ENCODE data around the gene HSP90AA1. TPM values are rescaled to one million over a fixed set of nuclear protein-coding genes. Genes with fewer than 3 reads are reported as not detected.
"Not testable (repeated sequence)": the region's sequence is repeated elsewhere in the genome, so short reads cannot be mapped to it uniquely, and the experiment has no call there.

The HSP90AA1 gene
- total and polyA plus RNA-seq, 2 experiments from 2014 or later, result 1,401 to 2,107 TPM

GRCh38 chr14:102078361-102078791 lies 8.5 kb downstream of the HSP90AA1 start:
- not testable (repeated sequence) for H3K27ac Mint-ChIP-seq; H3K4me1 Mint-ChIP-seq; H3K9me2 ChIP-seq (ENCODE audit: insufficient read depth); H3K27ac ChIP-seq (ENCODE audit: low read depth); DNase-seq (ENCODE audit: low spot score); H3K27me3 ChIP-seq (ENCODE audit: insufficient read depth); H3K4me3 ChIP-seq; H3K9me3 Mint-ChIP-seq; H3K4me3 Mint-ChIP-seq; H3K4me1 ChIP-seq (ENCODE audit: insufficient read depth); H2AFZ ChIP-seq; H3K4me2 ChIP-seq
- H3F3A ChIP-seq (replicated peaks; ENCODE audit: low read depth), result peaks cover 49% of the 10 kb centered on the region
- peaks cover 17% of the 10 kb centered on the region for H3K79me2 ChIP-seq (replicated peaks; ENCODE audit: insufficient read depth)
- H3K36me3 ChIP-seq (ENCODE audit: insufficient read depth), result peaks cover 45% of the 10 kb centered on the region
- H4K20me1 ChIP-seq (replicated peaks; ENCODE audit: insufficient read depth), result peaks cover 31% of the 10 kb centered on the region
- H3K36me3 Mint-ChIP-seq (ENCODE audit: low read depth), result peaks cover 76% of the 10 kb centered on the region
- peak; percentile 13; the same call in 1 of the 3 replicates for ATAC-seq
- H3K27me3 Mint-ChIP-seq (ENCODE audit: insufficient read depth, low read depth, poor library complexity), result peaks cover 12% of the 10 kb centered on the region

DNA sequence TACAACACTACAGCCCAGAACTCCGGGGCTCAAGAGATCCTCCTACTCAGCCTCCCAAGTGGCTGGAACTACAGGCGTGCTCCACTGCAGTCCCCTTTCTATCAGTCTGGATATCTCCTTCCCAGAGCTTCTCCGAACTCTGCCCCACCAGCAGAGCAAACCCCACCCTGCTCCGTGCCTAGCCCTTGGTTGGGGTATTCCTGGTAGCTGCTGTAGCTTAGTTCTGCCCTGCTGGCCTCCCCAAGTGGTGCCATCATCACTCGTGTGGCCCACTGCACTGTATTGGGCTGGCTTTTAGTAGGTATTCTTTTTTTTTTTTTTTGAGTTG lies 9.5 kb downstream of the HSP90AA1 start:
- Histone ChIP-seq H3K4me3 (no peak overlapping the region), H4K20me1 (replicated peaks; ENCODE audit: insufficient read depth) (peaks cover 21% of the 10 kb centered on the region), H3K4me2 (no peak overlapping the region), H3K36me3 (ENCODE audit: insufficient read depth) (peaks cover 34% of the 10 kb centered on the region), H3F3A (replicated peaks; ENCODE audit: low read depth) (peaks cover 39% of the 10 kb centered on the region), H3K4me1 (ENCODE audit: insufficient read depth) (no peaks in the 10 kb centered on the region), H3K79me2 (replicated peaks; ENCODE audit: insufficient read depth) (peaks cover 7% of the 10 kb centered on the region), H3K9me2 (ENCODE audit: insufficient read depth) (no peaks in the 10 kb centered on the region), H3K27me3 (ENCODE audit: insufficient read depth) (no peaks in the 10 kb centered on the region), H3K27ac (ENCODE audit: low read depth) (no peak overlapping the region), H2AFZ (no peak overlapping the region)
- Mint-ChIP-seq H3K27me3 (ENCODE audit: insufficient read depth, low read depth, poor library complexity) (peaks cover 12% of the 10 kb centered on the region), H3K9me3 (peaks cover 6% of the 10 kb centered on the region; the same call in 2 of the 3 replicates), H3K4me1 (no peaks in the 10 kb centered on the region), H3K36me3 (ENCODE audit: low read depth) (peaks cover 68% of the 10 kb centered on the region), H3K4me3 (no peak overlapping the region), H3K27ac (peak overlapping the region; percentile 59; the same call in 1 of the 2 replicates)
- DNase-seq (ENCODE audit: low spot score) (no peak), ATAC-seq (peak; percentile 39)
- no peak for TF ChIP-seq ZNF331 (CRISPR knock-in tag; IDR thresholded peaks at IDR 0.05; ENCODE audit: low read depth)
- no peak for TF ChIP-seq REST (IDR thresholded peaks at IDR 0.05; ENCODE audit: unreplicated experiment)
- no peak for TF ChIP-seq CREB1 (CRISPR knock-in tag; IDR thresholded peaks at IDR 0.05; ENCODE audit: low read depth)
- no peak for TF ChIP-seq ETS1 (IDR thresholded peaks at IDR 0.05)
- no peak for TF ChIP-seq JUNB (IDR thresholded peaks at IDR 0.05; ENCODE audit: unreplicated experiment)
- no peak for TF ChIP-seq POLR2AphosphoS5 (IDR thresholded peaks at IDR 0.05; ENCODE audit: low read depth)
- no peak for TF ChIP-seq EZH2phosphoT487 (IDR thresholded peaks at IDR 0.05; ENCODE audit: unreplicated experiment)
- no peak for TF ChIP-seq NANOG (IDR thresholded peaks at IDR 0.05; ENCODE audit: borderline replicate concordance)
- TF ChIP-seq ZNF114 (CRISPR knock-in tag; IDR thresholded peaks at IDR 0.05), result no peak
- TF ChIP-seq, protein P1, sequence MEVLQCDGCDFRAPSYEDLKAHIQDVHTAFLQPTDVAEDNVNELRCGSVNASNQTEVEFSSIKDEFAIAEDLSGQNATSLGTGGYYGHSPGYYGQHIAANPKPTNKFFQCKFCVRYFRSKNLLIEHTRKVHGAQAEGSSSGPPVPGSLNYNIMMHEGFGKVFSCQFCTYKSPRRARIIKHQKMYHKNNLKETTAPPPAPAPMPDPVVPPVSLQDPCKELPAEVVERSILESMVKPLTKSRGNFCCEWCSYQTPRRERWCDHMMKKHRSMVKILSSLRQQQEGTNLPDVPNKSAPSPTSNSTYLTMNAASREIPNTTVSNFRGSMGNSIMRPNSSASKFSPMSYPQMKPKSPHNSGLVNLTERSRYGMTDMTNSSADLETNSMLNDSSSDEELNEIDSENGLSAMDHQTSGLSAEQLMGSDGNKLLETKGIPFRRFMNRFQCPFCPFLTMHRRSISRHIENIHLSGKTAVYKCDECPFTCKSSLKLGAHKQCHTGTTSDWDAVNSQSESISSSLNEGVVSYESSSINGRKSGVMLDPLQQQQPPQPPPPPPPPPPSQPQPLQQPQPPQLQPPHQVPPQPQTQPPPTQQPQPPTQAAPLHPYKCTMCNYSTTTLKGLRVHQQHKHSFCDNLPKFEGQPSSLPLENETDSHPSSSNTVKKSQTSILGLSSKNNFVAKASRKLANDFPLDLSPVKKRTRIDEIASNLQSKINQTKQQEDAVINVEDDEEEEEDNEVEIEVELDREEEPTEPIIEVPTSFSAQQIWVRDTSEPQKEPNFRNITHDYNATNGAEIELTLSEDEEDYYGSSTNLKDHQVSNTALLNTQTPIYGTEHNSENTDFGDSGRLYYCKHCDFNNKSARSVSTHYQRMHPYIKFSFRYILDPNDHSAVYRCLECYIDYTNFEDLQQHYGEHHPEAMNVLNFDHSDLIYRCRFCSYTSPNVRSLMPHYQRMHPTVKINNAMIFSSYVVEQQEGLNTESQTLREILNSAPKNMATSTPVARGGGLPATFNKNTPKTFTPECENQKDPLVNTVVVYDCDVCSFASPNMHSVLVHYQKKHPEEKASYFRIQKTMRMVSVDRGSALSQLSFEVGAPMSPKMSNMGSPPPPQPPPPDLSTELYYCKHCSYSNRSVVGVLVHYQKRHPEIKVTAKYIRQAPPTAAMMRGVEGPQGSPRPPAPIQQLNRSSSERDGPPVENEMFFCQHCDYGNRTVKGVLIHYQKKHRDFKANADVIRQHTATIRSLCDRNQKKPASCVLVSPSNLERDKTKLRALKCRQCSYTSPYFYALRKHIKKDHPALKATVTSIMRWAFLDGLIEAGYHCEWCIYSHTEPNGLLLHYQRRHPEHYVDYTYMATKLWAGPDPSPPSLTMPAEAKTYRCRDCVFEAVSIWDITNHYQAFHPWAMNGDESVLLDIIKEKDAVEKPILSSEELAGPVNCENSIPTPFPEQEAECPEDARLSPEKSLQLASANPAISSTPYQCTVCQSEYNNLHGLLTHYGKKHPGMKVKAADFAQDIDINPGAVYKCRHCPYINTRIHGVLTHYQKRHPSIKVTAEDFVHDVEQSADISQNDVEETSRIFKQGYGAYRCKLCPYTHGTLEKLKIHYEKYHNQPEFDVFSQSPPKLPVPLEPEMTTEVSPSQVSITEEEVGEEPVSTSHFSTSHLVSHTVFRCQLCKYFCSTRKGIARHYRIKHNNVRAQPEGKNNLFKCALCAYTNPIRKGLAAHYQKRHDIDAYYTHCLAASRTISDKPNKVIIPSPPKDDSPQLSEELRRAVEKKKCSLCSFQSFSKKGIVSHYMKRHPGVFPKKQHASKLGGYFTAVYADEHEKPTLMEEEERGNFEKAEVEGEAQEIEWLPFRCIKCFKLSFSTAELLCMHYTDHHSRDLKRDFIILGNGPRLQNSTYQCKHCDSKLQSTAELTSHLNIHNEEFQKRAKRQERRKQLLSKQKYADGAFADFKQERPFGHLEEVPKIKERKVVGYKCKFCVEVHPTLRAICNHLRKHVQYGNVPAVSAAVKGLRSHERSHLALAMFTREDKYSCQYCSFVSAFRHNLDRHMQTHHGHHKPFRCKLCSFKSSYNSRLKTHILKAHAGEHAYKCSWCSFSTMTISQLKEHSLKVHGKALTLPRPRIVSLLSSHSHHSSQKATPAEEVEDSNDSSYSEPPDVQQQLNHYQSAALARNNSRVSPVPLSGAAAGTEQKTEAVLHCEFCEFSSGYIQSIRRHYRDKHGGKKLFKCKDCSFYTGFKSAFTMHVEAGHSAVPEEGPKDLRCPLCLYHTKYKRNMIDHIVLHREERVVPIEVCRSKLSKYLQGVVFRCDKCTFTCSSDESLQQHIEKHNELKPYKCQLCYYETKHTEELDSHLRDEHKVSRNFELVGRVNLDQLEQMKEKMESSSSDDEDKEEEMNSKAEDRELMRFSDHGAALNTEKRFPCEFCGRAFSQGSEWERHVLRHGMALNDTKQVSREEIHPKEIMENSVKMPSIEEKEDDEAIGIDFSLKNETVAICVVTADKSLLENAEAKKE (CRISPR knock-in tag; IDR thresholded peaks at IDR 0.05), result no peak
- no peak for TF ChIP-seq STAT1 (IDR thresholded peaks at IDR 0.05; ENCODE audit: unreplicated experiment)
- TF ChIP-seq EZH2 (IDR thresholded peaks at IDR 0.05; ENCODE audit: low read depth, unreplicated experiment), result no peak

Data from GM23338 (cell line).